Cerebellar cortex (tissue), 1 donor: ENCODE data around the gene HPCAL1.
"Not testable (repeated sequence)": the region's sequence is repeated elsewhere in the genome, so short reads cannot be mapped to it uniquely, and the experiment has no call there.

Experiments
- DNase-seq: peaks from one replicate; pipeline ENCODE4 v3.0.0-alpha.2; 2015; ENCODE audit warnings: low spot score

The HPCAL1 gene

DNA sequence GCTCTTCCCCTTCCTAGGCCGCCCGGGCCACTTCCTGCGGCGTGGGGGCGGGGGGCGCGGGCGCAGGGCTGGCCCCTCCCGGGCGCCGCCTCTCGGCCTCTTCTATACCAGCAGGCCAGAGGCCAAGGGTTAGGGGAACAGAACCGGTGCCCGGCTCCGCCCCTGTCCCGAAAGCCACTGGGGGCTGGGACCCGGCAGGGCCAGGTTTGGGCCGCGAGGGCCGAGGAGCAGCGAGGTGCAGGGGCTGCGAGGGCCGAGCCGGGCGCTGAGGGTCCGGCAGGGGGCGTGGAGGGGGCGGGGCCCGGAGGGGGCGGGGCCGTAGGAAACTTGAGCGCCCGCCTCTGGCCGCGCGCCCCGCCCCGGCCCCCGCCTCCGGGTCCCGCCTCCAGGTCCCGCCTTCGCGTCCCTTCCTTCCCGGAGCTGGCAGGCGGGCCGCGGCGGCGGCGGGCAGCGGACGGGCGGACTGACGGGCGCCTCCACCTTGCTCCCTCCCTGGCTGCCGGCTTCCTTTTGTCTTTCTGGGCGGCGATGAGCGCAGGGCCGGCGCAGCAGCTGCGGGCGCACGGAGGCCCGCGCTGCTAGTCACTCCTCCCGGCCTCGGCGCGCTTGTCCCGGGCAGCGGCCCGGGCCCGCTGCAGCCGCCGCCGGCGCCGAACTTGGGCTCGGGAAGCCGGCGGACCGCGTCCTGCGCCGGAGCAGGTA lies at the start of gene HPCAL1:
Gene HPCAL1, plus strand, starts transcription at position 426 of the 702 bp plus-strand sequence. CDS start 116,854 bp downstream, outside the sequence.
- peak; percentile 80 for DNase-seq

DNA sequence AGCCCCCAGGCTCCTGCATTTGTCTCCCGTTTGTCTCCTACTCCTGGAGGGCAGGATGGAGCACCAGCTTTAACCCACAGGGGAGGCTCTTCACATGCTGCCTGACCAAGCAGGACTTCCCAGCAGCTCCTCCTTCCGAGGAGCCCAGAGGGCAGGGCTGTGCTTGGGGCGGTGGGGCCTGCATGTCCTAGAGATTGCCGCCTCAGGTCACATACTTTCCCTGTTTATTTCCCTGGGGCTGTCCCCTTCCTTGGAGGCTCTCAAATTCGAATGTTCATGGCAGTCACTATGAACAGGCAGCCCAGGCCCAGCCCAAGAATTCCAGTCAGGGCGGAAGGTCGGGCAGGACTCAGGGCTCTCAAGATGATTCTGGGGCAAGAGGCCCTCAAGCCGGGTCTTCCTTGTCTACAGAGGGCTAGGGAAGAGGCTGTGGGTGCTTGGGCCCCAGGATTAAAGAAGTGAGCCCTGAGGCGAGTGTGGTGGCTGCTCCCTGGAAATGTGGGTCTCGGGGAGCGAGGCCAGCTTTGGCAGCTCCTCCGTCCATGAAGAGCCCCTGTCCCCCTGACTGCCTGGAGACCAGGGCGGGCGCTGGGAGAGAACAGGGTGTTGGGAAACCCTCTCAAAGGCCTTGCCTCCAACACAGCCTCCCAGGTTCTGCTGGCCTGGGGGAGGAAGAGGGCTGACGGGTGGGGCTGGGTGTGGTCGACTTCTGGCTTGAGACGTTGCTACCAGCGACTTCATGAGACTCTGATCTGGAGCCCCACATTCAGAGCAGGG lies 48.9 kb upstream of the HPCAL1 start:
- no peak for DNase-seq

DNA sequence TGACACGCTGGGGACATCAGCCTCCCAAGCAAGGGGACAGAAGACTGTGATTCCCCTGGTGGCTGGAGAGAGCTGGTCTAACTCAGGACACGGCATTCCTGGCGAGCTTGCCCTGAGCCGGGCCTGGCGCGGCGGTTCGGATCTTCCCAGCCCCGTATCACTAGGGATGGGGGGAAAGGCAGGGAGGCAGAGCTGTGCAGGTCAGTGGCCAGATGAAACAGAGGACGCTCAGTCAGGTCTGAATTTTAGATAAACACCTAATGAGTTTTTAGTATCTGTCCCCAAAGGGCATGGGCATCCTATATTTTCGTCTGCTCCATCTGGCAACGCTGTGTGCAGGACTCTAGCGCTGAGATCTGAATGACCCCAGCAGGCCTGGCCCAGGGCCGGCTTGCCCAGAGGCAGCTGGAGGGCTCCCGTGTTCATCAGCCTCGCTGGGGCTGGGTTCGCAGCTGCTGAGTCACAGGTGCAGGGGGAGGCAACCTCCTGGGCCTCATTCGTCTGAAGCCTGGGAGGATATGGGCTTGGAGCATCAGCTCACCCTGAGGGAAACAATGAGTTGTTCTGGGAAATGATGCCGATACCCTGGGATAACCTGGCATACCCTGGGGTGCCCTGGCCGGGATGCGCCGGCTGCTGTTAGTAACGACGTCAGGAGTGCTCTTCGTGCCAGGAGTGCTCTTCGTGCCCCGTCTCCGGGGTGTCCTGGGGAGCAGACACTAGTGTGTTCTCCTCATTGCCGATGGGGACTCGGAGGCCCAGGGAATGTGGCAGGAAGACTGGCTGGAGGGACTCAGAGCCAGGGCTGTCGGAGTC lies 48.1 kb upstream of the HPCAL1 start:
- no peak for DNase-seq

DNA sequence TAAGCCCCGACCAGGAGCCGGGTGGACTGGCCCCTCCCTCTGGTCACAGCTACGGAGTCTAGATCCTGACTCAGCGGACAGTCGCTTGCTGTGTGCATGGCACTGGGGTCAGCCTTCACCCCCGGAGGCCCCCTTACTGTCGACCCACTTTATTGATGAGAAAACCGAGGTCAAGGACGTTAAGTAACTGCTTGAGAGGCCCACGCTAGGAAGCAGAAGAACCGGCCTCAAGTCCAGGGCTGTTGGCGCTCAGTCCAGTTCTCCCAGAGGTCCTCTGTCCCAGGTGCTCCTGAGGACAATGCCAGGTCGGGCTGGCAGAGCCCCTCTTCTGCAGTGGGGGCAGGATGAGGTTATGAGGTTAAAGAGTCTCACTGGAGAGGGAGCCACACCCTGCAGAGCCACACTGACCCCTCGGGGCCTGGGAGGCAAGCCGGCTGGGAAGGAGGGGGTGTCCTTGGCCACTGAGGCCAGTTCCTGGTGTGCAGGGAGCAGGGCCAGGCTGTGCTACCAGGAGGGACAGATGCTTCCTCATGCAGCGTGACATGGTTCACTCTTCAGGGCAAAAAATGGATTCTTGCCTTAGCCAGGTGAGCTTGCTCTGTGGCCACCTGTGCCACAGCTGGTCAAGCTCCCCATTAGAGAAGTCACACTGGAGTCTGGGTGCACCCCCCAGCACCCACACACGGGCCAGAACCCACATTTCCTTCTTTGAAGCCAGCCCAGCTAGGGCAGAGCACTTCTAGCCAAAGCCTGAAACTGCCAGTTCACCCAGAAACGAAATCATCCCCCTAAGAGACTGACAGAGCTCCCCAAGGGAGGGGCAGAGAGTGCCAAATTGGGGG lies 47.3 kb upstream of the HPCAL1 start:
- DNase-seq, result no peak

DNA sequence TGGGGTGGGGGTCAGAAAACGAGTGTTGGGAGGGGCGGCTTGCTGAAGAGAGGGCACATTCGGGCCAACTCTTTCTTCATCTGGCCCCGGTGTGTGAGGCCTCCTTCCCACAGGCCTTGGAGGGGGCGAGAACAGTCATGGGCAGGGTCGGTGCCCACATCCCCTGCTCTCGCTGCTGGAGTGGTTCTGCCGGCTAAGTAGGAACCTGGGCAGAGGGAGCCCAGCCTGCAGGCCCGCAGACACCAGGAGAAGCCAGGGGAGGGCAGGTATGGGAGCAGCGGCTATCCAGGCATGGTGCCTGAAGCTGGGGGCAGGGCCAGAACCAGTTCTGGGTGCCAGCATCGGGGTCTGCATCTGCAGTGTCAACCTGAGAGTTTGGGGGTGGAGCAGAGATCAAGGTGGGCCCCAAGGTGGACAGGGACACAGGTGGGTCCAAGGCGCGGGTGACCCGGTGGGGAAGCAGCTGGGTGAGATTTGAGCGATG lies 46.6 kb upstream of the HPCAL1 start:
- no peak for DNase-seq

DNA sequence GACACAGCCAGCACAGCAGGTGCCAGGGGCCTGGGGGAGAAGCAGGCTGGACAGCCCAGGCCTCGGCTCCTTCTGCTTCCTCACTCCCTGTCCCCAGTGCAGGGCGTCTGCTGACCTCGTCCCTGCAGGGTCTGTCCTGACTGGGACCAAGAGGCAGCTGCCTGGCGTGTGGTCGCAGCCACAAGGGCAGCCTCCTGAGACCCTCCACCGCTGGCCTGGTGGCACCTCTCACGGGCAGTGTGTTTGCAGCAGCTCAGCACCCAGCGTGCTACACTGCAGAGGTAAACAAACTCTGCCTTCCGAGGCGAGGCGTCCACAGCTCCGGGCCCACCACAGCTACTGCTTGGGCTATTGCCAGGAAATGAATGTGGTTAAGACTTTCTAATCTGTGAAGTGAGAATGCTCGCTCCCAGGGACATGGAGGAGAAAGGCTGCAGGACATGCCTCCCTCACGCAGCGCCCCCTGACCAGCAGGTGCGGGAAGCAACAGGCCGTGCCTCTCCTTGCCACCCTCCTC lies 46.1 kb upstream of the HPCAL1 start:
- DNase-seq, result no peak

DNA sequence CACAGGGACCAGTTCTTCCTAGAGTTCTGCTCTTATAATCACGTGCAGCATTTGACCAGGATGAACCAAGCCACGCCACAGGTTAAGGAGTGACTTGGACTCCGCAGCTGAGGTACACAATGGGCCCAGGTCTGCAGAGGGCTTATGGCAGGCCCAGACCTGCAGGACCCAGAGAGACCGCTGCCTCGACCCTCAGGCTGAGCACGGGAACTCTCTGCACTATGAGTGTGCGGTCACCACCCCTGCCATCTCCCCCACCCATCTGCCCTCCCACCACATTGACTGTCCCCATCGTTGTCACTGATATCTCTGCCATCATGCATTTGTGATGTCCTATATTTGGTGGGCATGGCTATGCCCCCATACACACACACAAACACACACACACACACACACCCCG lies 45.7 kb upstream of the HPCAL1 start:
- no peak for DNase-seq

DNA sequence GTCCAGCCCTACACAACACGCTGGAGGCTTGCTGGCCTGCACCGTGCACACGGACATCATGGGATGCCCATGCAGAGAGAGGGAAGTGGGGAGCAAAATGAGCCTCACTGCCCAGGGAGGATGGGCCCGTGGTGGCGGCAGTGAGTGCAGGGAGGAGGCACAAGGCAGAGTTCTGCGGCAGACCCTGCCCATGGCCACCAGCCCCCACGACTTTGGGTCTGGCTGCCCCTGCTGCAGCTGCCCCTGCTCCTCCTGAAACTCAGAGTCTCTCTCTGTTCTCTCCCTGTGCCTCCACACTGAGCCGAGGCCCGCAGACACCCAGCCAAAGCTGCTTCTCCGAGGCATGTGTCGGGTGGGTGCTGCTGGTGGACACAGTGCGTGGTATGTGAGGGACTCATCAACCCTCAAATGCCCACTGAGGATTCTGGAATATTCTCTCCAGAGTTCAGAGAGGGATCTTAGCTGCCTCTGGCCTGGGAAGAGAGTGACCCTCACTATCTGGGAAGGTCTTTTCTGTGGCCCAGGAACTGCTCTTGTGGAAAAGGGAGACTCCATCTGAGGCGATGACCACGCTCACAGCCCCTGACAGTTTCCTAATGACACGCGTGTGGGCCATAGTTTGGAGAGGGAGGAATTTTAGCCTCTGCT lies 45.1 kb upstream of the HPCAL1 start:
- no peak for DNase-seq

DNA sequence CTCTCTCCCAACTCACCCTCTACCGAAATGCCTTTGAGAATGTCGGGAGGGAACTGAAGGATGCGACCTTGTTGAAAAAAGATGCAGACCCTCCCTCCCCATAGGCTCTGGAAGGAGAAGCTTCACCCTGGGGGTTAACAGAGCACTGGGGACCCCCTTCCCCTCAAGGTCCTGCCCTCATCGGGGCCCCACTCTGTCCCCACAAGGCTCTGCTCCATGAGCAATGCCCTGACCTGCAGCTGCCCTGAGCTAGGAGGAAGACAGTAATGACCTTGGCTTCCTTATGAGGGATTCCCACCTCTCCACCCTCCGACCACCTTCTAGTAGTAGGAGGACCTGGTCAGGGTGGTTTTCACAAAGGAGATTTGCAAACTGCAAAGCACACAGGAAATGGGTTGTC lies 44.4 kb upstream of the HPCAL1 start:
- no peak for DNase-seq

DNA sequence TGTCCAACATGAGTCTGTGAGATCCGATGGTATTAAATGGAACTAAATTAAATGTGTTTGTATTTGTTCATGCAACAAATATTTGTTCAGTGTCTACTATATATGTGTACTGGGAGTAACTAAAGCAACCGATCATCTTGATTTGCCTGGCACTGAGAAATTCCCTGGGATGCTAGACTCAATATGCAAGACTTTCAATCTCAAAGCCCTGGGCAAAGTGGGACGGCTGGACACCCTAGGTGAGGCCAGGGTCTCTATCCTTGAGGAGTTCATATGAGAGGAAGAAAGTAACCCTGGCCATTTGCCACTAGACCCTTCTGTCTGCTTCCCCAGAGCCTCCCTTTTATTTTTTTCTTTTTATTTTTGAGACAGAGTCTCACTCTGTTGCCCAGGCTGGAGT lies 44.0 kb upstream of the HPCAL1 start:
- no peak for DNase-seq

DNA sequence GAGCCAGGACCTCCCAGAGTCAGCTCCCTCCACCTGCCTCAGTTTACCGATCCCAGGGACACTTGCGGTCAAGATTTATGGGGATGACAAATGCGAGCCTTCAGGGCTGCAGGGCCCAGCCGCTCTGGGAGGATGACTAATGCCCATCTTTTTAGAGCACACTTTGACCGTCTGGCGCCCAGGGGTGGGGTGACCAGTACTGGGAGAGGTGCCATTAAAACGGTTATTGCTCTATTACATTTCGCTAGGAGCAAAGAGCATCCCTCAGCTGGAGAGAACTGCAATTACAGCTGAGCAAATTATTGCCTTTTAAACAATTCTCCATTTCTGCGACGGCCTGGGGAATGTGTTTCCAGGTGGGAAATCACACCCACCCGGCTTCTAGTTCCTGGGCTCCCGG lies 42.6 kb upstream of the HPCAL1 start:
- no peak for DNase-seq

DNA sequence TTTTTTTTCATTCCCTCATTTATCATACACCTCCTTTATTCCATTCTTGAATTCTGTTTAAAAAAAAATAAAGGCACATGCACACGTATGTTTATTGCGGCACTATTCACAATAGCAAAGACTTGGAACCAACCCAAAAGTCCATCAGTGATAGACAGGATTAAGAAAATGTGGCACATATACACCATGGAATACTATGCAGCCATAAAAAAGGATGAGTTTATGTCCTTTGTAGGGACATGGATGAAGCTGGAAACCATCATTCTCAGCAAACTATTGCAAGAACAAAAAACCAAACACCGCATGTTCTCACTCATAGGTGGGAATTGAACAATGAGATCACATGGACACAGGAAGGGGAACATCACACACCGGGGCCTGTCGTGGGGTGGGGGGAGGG lies 39.2 kb upstream of the HPCAL1 start:
- not testable (repeated sequence) for DNase-seq

DNA sequence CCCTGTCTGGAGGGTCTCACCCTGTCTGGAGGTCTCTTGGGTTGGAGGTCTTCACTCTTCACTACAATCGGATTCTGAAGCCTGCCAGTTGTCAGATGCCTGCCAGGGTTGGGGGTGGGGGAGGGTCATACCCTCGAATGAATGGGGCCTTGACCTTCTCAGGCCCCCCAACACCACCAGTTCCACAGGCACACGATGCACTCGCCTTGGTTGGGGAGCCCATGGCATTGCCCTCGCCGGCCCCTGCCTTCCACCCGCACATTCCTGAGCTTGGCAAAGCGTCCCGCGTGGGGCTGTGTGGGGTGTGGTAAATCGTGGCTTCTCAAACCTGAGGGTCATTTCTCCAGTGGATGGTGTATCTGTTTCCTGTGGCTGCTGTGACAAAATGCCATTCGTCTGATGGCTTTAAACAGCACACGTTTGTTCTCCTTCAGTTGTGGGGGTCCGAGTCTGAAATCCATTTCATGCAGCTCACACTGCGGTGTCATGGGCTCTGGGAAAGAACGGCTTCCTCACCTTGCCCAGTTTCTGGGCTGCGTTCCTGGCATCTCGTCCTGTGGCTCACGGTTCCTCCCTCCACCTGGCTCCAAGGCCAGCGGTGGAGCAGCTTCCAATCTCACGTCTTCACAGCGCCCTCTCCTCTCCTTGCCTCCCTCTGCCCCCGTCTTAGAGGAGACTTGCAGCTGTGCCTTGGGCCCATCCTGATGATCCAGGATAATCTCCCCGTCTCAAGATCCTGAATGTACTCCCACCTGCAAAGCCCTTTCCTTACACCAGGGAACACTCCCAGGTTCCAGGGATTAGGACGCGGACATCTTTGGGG lies 38.0 kb upstream of the HPCAL1 start:
- DNase-seq, result no peak

DNA sequence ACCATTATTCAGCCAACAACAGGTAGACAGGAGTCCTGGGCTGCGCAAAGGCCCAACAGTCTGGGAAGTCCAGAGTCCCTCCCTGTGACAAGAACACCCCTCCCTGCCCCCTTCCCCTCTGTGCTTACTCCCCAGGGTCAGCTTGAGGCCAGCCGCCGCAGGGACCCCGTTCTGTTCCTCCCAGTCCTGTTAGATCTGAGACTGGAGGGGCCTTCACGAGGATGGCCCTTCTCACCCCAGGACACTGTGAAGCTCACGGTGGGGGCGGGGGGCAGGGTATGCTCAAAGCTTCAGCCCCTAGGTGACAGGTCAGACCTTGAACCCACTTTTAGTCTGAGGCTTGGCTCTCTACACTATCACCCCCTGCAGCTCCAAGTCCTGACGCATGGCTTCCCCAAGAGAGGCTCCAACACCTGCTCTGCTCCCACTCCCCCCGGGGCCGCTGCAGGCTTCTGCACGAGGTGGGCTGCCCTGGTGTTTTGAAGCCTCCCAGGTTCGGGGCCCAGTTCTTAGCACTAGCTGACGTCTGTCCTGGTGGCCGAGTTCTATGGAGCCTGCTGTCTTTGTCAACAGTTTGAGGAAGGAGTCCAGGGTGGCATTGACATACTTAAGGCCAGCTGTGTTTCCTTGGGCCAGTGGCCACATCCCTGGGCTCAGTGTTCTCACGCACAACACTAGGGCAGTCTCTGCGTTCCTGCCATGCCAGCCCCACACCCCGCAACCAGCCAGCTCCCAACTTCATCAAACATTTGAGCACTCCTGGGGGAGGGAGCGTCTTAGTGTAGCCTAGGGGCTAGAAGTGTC lies 37.2 kb upstream of the HPCAL1 start:
- no peak for DNase-seq

DNA sequence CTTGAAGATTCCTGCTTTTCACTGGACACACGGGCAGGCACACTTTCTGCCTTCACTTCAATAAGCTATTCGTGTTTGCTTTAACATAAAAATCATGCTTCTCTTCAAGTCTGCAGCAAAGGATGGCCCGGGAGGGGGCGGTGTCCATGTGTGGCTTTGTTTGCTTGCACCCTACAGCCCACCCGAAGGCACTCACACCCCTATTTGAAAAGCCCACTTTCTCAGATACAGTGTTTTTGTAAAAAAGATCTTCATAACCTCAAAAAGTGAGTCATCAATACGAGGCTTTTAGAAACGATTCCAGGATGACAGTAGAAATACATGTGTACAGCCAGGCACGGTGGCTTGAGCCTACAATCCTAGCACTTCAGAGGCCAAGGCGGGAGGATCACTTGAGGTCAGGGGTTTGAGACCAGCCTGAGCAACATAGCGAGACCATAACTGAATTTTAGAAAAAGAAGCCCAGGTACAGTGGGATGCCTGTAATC lies 36.5 kb upstream of the HPCAL1 start:
- DNase-seq, result no peak

DNA sequence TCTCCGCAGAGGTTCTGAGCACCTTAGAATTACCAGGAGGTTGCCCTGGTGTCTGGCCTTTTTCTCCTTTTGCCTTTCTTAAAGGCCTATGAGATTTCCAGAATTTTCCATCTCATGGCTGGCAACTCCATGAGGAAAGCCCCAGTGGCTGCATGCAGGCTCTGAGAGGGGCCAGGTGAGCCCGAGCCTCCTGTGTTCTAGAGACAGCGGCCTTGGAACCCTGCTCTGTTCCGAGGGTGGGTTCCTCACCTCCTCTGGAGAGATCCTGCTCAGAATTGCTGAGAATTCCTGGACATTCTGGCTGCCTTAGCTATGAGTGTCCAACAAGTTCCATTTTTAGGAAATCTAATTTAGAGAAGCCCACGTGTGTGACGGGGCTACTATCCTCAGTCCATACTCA lies 35.7 kb upstream of the HPCAL1 start:
- no peak for DNase-seq

DNA sequence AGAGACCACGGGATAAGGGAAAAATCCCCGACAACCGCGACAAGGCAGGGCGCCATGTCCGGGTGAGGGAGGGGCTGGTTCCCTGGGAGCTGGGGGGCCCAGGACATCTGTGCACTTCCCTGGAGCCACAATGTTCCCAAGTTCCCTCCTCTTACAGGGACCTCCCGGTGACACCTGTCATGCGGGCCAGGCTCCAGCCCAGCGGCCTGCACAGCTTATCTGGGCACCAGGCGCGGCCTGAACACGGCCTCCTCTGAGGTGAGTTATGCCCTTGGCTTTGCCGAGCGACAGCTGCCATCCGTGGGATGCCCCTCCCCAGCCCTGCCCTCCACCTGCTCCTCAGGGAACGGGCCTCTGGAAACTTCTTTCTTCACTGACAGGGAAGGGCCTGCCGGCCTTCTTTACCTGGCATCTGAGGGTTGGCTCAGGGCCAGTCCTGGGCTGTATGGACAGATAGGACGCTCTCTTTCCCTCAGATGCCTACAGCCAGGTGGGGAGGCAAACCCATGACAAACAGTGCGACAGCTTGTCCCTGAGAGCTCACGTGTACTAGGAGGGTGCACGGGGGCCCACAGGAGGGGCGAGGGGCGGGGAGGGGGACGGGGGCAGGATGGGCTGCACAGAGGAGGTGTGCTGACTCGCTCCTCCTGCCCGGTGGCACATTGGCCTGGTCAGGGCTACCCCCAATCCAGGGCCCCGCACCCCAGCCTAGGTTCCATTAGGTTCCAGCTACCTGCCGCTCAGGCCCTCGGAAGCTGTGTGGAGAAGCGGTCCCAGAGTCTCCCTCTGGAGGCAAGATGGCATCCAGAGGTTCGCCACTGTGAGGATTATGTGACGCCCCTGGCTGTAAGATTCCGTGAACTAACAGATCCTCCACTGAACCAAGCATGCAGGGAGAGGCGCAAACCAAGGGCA lies 34.9 kb upstream of the HPCAL1 start:
- DNase-seq, result peak; percentile 16

DNA sequence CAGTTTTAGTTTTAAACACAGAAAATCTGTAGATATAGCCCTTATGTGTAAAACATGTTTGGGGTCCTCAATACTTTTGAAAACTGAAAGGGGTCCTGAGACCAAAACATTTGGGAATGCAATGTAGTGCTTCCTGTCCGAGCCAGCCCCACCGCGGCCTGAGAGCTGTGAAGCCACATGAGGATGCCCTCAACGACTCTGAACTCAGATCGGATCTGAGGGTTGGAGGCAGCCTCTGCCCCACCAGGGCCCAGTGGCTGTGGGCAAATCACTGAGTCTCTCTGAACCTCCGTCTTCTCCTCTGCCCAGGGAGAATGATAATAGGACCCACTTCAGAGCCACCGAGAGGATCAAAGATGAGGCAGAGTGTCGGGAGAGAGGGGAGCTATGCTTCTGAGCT lies 33.4 kb upstream of the HPCAL1 start:
- DNase-seq, result no peak
